H7 (cell line): Measurements from ENCODE around the gene SHH. TPM values are rescaled to one million over a fixed set of nuclear protein-coding genes. Genes with fewer than 3 reads are reported as not detected.
A peak's percentile ranks its signal among the peaks of the same experiment; 100 is the strongest.

Experiments
- DNase-seq: peaks from one replicate; pipeline ENCODE4 v3.0.0; 2012
- H3K27me3 ChIP-seq: 2 replicates; pipeline ENCODE4 v1.6.0; 2011; ENCODE audit warnings: mild to moderate bottlenecking, low read length; ENCODE audit not compliant: control insufficient read depth, insufficient read depth
- H3K36me3 ChIP-seq: replicated peaks from 2 replicates; pipeline ENCODE4 v1.5.1; 2011; ENCODE audit warnings: low read length; ENCODE audit not compliant: control insufficient read depth, insufficient read depth
- H3K4me3 ChIP-seq: 2 replicates; pipeline ENCODE4 v1.5.1; 2011; ENCODE audit warnings: low read depth, mild to moderate bottlenecking, control low read depth, low read length, moderate library complexity; ENCODE audit not compliant: insufficient read depth
- total RNA-seq: library from RNA; depleted of rRNA; stranded (reverse); fragments of >200 nt; shearing (Covaris generic); gene quantifications from 2 replicates; pipeline ENCODE4 v1.2.3, GENCODE V29; 2014

SHH gene
- total RNA-seq, 1 experiment from 2014 or later = 4.6 TPM

- no peak for DNase-seq
- Histone ChIP-seq H3K27me3 (peaks cover 62% of the 10 kb centered on the region), H3K36me3 (no peaks in the 10 kb centered on the region), H3K4me3 (no peak overlapping the region)
Observed at GRCh38 chr7:155799514-155799913, 12.7 kb downstream of the SHH start.

GRCh38 chr7:155798673-155799439, 13.4 kb downstream of the SHH start:
- Histone ChIP-seq H3K36me3 (no peaks in the 10 kb centered on the region), H3K27me3 (peaks cover 59% of the 10 kb centered on the region), H3K4me3 (no peak overlapping the region)
- no peak for DNase-seq

GRCh38 chr7:155797262-155798250, 14.7 kb downstream of the SHH start:
- no peaks in the 10 kb centered on the region for H3K36me3 ChIP-seq
- no peak overlapping the region; the same call in 1 of the 2 replicates for H3K4me3 ChIP-seq
- DNase-seq = peak; percentile 46
- H3K27me3 ChIP-seq = peaks cover 46% of the 10 kb centered on the region

GRCh38 chr7:155796381-155797261, 15.6 kb downstream of the SHH start:
- peak; percentile 97 for DNase-seq
- Histone ChIP-seq H3K36me3 (no peaks in the 10 kb centered on the region), H3K4me3 (no peak overlapping the region; the same call in 1 of the 2 replicates), H3K27me3 (peaks cover 37% of the 10 kb centered on the region)

GRCh38 chr7:155795951-155796350, 16.3 kb downstream of the SHH start:
- no peak for DNase-seq
- Histone ChIP-seq H3K4me3 (no peak overlapping the region), H3K27me3 (peaks cover 30% of the 10 kb centered on the region), H3K36me3 (no peaks in the 10 kb centered on the region)

- Histone ChIP-seq H3K27me3 (peaks cover 24% of the 10 kb centered on the region), H3K4me3 (no peak overlapping the region), H3K36me3 (no peaks in the 10 kb centered on the region)
- DNase-seq = peak; percentile 51
Observed at GRCh38 chr7:155795401-155795800, 16.9 kb downstream of the SHH start.

- H3K4me3 ChIP-seq = no peak overlapping the region
- peaks cover 13% of the 10 kb centered on the region for H3K27me3 ChIP-seq
- DNase-seq = no peak
- no peaks in the 10 kb centered on the region for H3K36me3 ChIP-seq
Observed at GRCh38 chr7:155794196-155794595, 18.1 kb downstream of the SHH start.

- H3K4me3 ChIP-seq = no peak overlapping the region
- DNase-seq = peak; percentile 47
- no peaks in the 10 kb centered on the region for H3K36me3 ChIP-seq
- peaks cover 11% of the 10 kb centered on the region for H3K27me3 ChIP-seq
Observed at GRCh38 chr7:155793720-155794119, 18.5 kb downstream of the SHH start.

GRCh38 chr7:155792999-155793560, 19.2 kb downstream of the SHH start:
- H3K4me3 ChIP-seq = no peak overlapping the region
- no peaks in the 10 kb centered on the region for H3K36me3 ChIP-seq
- H3K27me3 ChIP-seq = peaks cover 9% of the 10 kb centered on the region
- peak; percentile 27 for DNase-seq

- Histone ChIP-seq H3K27me3 (peaks cover 6% of the 10 kb centered on the region), H3K4me3 (no peak overlapping the region), H3K36me3 (no peaks in the 10 kb centered on the region)
- DNase-seq = no peak
Observed at GRCh38 chr7:155792315-155792960, 19.8 kb downstream of the SHH start.

- no peak for DNase-seq
- H3K36me3 ChIP-seq = no peaks in the 10 kb centered on the region
- no peak overlapping the region for H3K4me3 ChIP-seq
- H3K27me3 ChIP-seq = peaks cover 10% of the 10 kb centered on the region
Observed at GRCh38 chr7:155791836-155792235, 20.4 kb downstream of the SHH start.

GRCh38 chr7:155791214-155791737, 21.0 kb downstream of the SHH start:
- Histone ChIP-seq H3K36me3 (no peaks in the 10 kb centered on the region), H3K27me3 (peaks cover 11% of the 10 kb centered on the region), H3K4me3 (no peak overlapping the region)
- no peak for DNase-seq

- Histone ChIP-seq H3K27me3 (peaks cover 11% of the 10 kb centered on the region), H3K36me3 (no peaks in the 10 kb centered on the region), H3K4me3 (no peak overlapping the region)
- no peak for DNase-seq
Observed at GRCh38 chr7:155790666-155791065, 21.6 kb downstream of the SHH start.
